ENCODE data around the gene FHIT. TPM values are rescaled to one million over a fixed set of nuclear protein-coding genes. Genes with fewer than 3 reads are reported as not detected.

Gene FHIT
- total RNA-seq, 4 donors from 2014 or later: 3.5 to 17.0 (median 16.7) TPM

DNA sequence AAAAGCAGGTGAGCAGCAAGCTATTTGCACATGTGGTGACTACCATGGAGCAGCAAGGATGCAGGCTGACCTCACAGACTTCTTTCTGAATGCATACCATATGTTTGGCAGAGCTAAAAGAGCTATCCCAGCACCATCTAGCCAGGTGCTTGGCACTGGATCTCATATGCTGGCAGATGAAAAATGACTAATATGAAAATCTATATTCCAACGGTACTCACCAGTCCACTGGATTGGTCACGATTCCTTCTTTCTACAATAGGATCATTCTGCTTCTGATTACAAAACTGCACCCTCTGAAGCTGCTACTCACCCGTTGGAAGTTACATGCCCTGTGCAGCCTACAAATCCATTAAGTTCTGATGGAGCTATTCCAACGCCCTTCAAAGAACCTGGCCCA is 1487.1 kb downstream of the FHIT start:
- no peaks in the 10 kb centered on the region for H3K27me3 ChIP-seq
- DNase-seq: no peak
- TF ChIP-seq POLR2A (IDR thresholded peaks at IDR 0.05): no peak
- TF ChIP-seq, protein P1, sequence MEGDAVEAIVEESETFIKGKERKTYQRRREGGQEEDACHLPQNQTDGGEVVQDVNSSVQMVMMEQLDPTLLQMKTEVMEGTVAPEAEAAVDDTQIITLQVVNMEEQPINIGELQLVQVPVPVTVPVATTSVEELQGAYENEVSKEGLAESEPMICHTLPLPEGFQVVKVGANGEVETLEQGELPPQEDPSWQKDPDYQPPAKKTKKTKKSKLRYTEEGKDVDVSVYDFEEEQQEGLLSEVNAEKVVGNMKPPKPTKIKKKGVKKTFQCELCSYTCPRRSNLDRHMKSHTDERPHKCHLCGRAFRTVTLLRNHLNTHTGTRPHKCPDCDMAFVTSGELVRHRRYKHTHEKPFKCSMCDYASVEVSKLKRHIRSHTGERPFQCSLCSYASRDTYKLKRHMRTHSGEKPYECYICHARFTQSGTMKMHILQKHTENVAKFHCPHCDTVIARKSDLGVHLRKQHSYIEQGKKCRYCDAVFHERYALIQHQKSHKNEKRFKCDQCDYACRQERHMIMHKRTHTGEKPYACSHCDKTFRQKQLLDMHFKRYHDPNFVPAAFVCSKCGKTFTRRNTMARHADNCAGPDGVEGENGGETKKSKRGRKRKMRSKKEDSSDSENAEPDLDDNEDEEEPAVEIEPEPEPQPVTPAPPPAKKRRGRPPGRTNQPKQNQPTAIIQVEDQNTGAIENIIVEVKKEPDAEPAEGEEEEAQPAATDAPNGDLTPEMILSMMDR (IDR thresholded peaks at IDR 0.05): no peak
- no peaks in the 10 kb centered on the region for H3K9me3 ChIP-seq
- H3K27ac ChIP-seq: no peak overlapping the region
- no peak overlapping the region for H3K4me3 ChIP-seq
- no peaks in the 10 kb centered on the region for H3K36me3 ChIP-seq
- peaks cover 0 to 5% (median 0%) of the 10 kb centered on the region in 4 donors for H3K4me1 ChIP-seq

DNA sequence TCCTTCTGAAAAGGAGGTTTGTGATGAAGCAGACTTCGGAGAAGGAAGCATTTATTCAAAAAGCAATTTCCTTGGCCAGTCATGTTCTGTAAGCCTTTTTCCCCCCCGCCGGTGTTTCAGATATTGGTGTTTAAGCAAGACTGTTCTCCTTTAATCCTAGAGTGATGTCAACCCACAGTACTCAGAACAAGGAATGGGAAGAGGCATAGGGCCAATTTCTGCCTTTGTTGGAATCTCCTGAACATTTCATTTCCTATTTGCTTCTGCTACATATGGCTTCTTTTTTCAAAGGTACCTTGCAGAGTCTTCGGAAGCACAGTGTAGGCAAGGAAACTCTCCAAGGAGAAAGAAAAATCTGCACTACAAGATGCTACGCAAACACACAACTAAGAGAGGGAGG is 1488.3 kb downstream of the FHIT start:
- Histone ChIP-seq H3K36me3 (no peaks in the 10 kb centered on the region), H3K4me1 (peaks cover 0 to 5% (median 0%) of the 10 kb centered on the region in 4 donors), H3K27ac (peak overlapping the region in 2 of 4 donors; percentile 18 to 19), H3K9me3 (no peaks in the 10 kb centered on the region), H3K27me3 (no peaks in the 10 kb centered on the region), H3K4me3 (no peak overlapping the region)
- TF ChIP-seq POLR2A (IDR thresholded peaks at IDR 0.05): no peak
- TF ChIP-seq, protein P1 (IDR thresholded peaks at IDR 0.05): no peak
- no peak for DNase-seq

DNA sequence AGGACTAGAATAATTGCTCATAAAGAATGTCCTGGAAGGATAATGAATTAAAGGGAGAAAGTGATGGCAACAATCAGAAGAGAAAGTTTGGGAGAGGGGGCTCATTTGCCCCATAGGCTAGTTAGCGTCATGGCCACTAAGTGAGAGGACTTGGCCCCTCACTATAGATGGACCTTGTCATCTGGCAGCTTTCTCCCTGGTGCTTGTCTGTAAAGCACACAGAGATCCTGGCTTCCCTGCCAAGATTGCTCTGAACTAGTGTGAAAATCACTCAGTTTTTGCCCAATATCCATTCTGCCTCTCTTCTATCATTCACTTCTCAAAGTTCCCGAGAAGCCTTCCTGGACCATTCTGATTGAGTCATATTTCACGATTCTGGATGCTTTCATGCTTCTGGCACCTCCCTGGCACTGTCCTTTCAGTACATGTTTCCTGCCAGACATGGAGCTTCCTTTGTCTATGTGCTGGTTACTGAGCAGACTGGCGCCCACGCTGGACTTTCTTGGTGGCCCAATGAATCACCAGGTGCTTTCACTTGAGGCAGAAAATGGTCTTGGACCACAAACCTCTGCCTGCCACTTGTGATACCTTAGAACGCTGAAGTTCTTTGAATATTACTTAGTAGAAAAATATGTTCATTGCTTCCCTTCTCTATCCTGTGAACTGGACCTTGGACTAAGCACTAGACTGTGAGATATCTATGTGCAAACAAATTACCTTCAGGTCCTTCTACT is 1491.8 kb downstream of the FHIT start:
- no peak overlapping the region for H3K4me3 ChIP-seq
- H3K27ac ChIP-seq: no peak overlapping the region
- H3K4me1 ChIP-seq: peaks cover 0 to 5% (median 0%) of the 10 kb centered on the region in 4 donors
- no peaks in the 10 kb centered on the region for H3K27me3 ChIP-seq
- DNase-seq: no peak
- H3K36me3 ChIP-seq: no peaks in the 10 kb centered on the region
- TF ChIP-seq POLR2A (IDR thresholded peaks at IDR 0.05): no peak
- TF ChIP-seq, protein P1 (IDR thresholded peaks at IDR 0.05): no peak
- H3K9me3 ChIP-seq: no peaks in the 10 kb centered on the region

DNA sequence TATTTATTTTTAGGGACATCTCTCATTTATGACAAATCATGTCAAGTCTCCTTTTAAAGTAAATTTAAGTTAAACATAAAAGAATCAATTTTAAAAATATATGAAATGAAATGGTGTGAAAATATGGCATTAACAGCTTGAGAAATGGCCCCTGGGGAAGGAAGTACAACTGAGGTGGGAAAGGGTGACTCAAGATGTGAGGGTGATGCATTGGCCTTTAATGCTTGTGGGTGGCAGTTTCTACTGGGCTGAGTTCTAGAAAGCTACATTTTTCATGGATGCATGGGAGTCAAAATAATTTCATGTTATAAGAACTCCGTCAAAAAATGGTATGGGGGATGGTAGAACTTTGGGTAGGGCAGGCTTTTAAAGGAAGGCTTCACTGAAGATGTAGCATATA is 1492.6 kb downstream of the FHIT start:
- peaks cover 0 to 5% (median 0%) of the 10 kb centered on the region in 4 donors for H3K4me1 ChIP-seq
- TF ChIP-seq POLR2A (IDR thresholded peaks at IDR 0.05): no peak
- TF ChIP-seq, protein P1 (IDR thresholded peaks at IDR 0.05): no peak
- no peak overlapping the region for H3K4me3 ChIP-seq
- H3K9me3 ChIP-seq: no peaks in the 10 kb centered on the region
- H3K36me3 ChIP-seq: no peaks in the 10 kb centered on the region
- H3K27ac ChIP-seq: no peak overlapping the region
- H3K27me3 ChIP-seq: no peaks in the 10 kb centered on the region
- no peak for DNase-seq

DNA sequence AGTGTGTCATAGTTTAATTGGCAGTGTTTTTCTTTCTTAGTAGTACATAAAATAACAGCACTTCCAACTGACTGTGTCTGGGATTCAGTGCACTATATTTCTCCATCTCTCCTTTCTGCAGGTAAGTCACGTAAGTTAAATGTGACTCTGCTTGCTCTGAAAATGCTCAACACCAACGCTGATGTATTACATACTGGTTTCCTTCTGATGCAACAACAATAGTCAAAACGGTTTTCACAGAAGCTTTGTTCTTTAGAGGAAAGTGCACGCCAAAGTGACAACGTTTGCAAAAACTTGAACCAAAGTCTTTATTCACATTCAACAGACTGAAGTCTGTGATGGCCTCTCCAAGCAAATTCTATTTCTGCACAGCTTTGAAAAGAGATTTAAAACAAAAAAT is 1494.3 kb downstream of the FHIT start:
- Histone ChIP-seq H3K4me1 (peaks cover 0 to 5% (median 0%) of the 10 kb centered on the region in 4 donors), H3K27ac (no peak overlapping the region), H3K4me3 (no peak overlapping the region), H3K36me3 (no peaks in the 10 kb centered on the region), H3K9me3 (no peaks in the 10 kb centered on the region), H3K27me3 (no peaks in the 10 kb centered on the region)
- DNase-seq: no peak
- TF ChIP-seq POLR2A (IDR thresholded peaks at IDR 0.05): no peak
- TF ChIP-seq, protein P1 (IDR thresholded peaks at IDR 0.05): no peak

Data from Peyer's patch (tissue), 4 donors.